ENCODE results near the gene GAS6.

The GAS6 gene

DNA sequence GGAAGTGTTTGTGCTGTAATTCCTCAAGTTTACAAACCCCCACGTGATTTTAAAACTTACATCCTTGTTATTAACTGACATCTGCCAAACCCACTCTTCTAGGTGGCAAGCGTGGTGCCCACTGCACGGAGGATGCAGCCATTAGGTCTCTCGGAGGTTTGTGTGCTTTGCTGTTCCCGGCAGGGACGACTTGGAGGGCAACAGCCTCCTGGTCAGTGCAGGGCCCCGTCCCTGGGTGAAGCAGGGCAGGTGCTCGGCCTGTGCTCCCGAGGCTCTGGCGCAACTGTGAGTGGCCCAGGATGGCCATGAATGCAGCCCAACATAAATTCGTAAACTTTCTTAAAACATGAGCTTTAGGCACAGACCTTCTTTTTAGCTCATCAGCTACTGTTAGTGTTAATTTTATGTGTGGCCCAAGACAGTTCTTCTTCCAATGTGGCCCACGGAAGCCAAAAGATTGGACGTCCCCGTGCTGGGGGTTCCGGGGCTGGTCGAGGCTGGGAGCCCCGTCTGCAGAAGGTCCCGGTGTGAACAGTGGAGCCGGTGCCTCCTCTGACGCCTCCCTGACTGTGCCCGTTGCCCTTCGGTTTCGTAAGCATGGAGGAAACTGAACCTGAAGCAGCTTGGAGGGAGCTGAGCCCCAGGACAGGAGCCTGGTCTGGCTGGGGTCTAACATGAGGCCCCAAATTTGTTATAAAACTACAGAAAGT lies 11.9 kb downstream of the GAS6 start:
- DNase-seq (ENCODE audit: low read depth in 2 of 2) = no peak

DNA sequence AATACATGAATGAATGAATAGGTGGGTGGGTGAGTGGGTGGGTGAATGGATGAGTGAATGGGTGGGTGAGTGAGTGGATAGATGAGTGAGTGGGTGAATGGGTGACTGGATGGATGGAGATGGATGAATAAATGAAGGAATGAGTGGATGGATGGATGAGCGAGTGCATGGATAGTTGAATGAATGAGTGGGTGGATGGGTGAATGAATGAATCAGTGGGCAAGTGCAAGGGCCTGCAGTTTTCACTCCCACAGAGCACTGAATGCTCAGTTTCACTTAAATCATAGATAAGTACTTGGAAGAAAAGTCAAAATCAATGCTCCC lies 12.4 kb downstream of the GAS6 start:
- DNase-seq (ENCODE audit: low read depth in 2 of 2) = no peak

DNA sequence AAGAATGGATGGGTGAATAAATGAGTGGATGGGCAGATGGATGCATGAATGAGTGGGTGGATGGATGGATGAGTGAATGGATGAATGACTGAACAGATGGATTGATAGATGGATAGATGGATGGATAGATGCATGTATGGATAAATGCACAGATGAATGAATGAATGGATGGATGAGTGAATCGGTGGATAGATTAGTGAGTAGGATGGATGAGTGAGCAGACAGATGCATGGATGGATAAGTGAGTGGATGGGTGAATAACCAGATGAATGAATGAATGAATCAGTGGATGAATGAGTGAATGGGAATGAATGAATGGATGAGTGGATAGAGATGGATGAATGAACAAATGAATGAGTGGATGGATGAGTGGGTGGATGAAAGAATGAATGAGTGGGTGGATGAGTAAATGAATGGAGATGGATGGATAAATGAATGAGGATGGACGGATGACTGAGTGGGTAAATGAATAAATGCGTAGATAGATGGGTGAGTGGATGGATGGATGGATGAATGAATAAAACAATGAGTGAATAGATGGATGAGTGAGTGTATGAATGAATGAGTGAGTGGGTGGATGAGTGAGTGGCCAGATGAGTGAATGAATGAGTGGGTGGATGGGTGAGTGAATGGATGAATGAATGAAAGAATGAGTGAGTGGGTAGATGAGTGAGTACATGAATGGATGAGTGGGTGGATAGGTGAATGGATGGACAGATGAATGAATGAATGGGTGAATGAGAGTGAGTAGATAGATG lies 13.0 kb downstream of the GAS6 start:
- DNase-seq (ENCODE audit: low read depth in 2 of 2) = no peak

DNA sequence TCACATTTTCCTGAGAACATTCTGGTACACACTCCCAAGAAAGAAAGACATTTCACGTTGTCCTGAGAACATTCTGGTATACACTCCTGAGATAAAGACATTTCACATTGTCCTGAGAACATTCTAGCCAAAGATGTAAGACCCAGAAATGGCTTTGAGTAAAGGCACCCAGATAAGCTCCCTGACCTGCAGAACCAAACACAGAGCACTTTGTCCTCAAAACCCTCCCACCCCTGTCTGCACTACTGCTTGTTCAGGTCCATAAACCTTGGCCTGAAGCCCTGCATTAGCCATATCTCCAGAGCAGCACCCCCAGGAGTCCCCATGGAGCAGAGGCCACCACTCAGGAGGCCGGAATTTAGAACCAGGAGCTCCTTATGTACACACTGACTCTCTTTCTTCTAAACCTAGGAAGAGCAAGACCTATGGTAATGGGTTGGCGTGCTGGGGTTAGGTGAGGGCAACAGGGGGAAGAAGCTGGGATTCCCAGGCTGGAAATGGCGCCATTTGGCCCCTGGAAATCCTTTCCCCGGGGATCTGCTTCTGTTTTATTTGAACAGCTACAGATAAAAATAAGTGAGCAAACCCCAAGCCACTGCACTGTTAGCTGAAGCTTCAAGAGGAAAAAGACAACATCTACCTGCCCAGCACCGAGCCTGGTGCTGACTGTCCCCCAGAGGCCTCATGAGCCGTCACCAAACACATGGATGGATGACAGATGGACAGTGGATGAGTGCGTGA lies 13.7 kb downstream of the GAS6 start:
- no peak for DNase-seq (ENCODE audit: low read depth in 2 of 2)

- DNase-seq (ENCODE audit: low read depth in 2 of 2) = no peak
Observed at GRCh38 chr13:113849546-113849945, 14.3 kb downstream of the GAS6 start.

- no peak for DNase-seq (ENCODE audit: low read depth in 2 of 2)
Observed at GRCh38 chr13:113848431-113849260, 15.2 kb downstream of the GAS6 start.

GRCh38 chr13:113848020-113848419 lies 15.9 kb downstream of the GAS6 start:
- DNase-seq (ENCODE audit: low read depth in 2 of 2) = no peak

DNA sequence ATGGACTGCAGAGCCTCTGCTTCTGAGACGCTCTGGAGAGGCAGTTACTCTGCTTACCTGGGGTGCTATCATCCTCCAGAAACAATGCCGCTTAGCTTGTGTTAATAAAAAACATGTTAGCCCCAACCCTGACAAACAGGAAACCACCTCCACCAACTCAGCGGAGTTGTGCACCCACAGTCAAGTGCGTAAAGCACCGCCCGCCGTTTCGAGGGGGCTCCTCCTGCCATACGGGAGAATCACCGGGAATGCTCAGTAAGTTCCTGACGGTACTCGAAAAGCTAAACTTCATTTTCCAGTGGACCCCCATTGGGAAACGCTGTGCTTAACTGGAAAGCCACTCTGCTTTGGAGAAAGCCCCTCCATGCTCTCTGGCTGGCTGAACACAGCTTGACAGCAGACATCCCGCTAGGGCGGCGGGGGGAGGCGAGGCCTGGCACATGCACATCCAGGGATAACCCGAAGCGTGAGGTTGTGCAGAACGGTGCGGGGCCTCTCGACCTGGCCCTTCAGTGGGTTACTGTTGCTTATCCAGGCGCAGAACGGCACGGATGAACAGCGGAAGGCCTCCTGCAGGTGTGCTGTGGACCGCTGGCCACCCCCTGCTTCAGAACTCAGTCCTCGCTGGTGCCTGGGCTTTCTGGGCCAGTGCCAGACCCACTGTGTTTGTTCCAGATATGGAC lies 17.1 kb downstream of the GAS6 start:
- no peak for DNase-seq (ENCODE audit: low read depth in 2 of 2)

- no peak for DNase-seq (ENCODE audit: low read depth in 2 of 2)
Observed at GRCh38 chr13:113845723-113846635, 17.9 kb downstream of the GAS6 start.

- DNase-seq (ENCODE audit: low read depth in 2 of 2) = no peak
Observed at GRCh38 chr13:113845055-113845454, 18.8 kb downstream of the GAS6 start.

DNA sequence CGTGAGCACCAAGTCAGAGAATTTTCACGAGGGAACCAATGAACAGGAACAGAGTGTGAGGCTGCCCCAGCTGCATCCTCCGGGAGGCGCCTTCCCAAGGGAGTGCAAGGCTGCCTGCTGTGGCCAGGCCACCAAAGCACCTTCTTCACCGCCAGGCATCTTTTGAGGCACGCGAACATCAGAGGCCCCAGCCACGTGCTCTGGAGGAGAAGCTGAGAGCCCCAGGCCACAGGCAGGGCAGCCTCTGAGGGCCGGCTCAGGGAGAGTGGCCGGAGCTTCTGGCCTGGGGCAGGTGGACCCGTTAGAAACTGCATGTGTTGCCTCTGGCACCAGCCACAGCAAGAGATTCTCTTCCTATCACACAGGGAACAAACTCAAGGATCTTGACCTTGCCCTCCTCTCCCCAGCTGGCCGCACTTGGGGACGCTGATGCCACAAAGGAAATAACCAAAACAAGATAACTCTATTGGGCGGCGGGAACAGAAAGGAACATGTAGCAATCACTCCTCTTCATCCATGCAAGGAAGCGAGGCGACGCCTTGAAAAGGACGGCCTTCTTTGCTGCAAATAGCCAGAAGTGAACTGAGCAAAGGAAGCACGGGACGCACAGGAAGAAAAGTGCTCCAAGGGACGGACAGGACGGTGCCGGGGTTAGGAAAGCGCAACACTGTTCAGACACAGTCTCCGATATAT lies 19.9 kb downstream of the GAS6 start:
- DNase-seq (ENCODE audit: low read depth in 2 of 2) = no peak

GRCh38 chr13:113843063-113843654 lies 20.7 kb downstream of the GAS6 start:
- no peak for DNase-seq (ENCODE audit: low read depth in 2 of 2)

DNA sequence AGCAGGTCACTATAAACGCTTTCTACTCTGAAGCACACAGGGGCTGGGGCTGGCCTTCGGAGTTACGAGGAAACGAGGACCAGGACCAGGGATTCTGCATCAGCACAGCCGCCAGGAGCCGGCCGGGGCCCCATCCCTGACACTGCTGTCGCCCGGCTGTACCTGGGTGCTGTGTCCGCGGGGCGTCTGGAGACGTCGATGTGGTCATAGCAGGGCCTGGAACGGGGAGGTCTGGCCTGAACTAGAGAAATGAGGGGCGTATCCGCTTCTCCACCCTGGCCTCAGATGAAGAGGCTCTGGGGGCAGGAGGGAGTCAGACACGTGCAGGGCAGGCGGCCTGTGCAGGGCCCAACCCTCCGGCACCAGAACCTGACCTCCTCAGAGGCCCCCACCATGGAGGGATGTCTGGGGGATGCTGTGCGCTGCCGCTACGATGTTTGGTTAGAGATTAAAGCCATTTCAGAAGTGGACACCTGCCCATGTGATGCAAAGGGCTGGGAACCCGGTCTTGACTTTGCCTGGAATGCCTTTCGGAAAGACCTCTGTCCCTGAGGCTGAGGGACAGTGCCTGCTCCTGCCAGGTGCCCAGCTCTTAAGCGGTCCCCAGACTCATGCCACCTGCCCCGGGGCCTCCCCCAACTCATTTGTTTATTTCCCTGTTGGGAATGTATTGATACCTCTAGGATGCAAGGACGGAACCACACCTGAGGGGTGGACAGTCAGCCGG lies 21.4 kb downstream of the GAS6 start:
- DNase-seq (ENCODE audit: low read depth in 2 of 2) = no peak

- no peak for DNase-seq (ENCODE audit: low read depth in 2 of 2)
Observed at GRCh38 chr13:113841353-113841650, 22.6 kb downstream of the GAS6 start.

- DNase-seq (ENCODE audit: low read depth in 2 of 2) = no peak
Observed at GRCh38 chr13:113840541-113841352, 23.1 kb downstream of the GAS6 start.

GRCh38 chr13:113839536-113840204 lies 24.2 kb downstream of the GAS6 start:
- no peak for DNase-seq (ENCODE audit: low read depth in 2 of 2)

- DNase-seq (ENCODE audit: low read depth in 2 of 2) = no peak
Observed at GRCh38 chr13:113838711-113839201, 25.1 kb downstream of the GAS6 start.
